Parathyroid adenoma (tissue), 2 donors: ENCODE measurements around the gene ITPRIPL1.

Experiments
- H2AFZ ChIP-seq: fragments of 300-600 bp; sonication (generic); one replicate; pipeline ENCODE4 v1.7.0; 2017; ENCODE audit warnings: antibody characterized with exemption, mild to moderate bottlenecking
- H3K27ac ChIP-seq: fragments of 300-600 bp; sonication (generic); one replicate; pipeline ENCODE4 v1.7.0; 2017
- H3K27me3 ChIP-seq: fragments of 300-600 bp; sonication (generic); one replicate; pipeline ENCODE4 v1.7.0; 2017; ENCODE audit warnings: low read length; ENCODE audit not compliant: control insufficient read depth, insufficient read depth
- H3K36me3 ChIP-seq: fragments of 300-600 bp; sonication (generic); one replicate; pipeline ENCODE4 v1.7.0; 2017; ENCODE audit warnings: low read length; ENCODE audit not compliant: control insufficient read depth, insufficient read depth
- H3K4me1 ChIP-seq: fragments of 300-600 bp; sonication (generic); one replicate; pipeline ENCODE4 v1.7.0; 2017; ENCODE audit warnings: control low read depth
- H3K4me2 ChIP-seq: fragments of 300-600 bp; sonication (generic); one replicate; pipeline ENCODE4 v1.7.0; 2017; ENCODE audit warnings: low read length
- H3K4me3 ChIP-seq: fragments of 300-600 bp; sonication (generic); one replicate; pipeline ENCODE4 v1.7.0; 2017; ENCODE audit warnings: low read depth, low read length
- H3K79me2 ChIP-seq: fragments of 300-600 bp; sonication (generic); one replicate; pipeline ENCODE4 v1.7.0; 2017; ENCODE audit warnings: control low read depth
- H3K9ac ChIP-seq: fragments of 300-600 bp; sonication (generic); one replicate; pipeline ENCODE4 v1.7.0; 2017; ENCODE audit warnings: mild to moderate bottlenecking
- H3K9me3 ChIP-seq: fragments of 300-600 bp; sonication (generic); one replicate; pipeline ENCODE4 v1.7.0; 2017; ENCODE audit warnings: low read length; ENCODE audit not compliant: control insufficient read depth
- TF ChIP-seq, protein P1 (sequence below): fragments of 300-600 bp; sonication (generic); IDR thresholded peaks from one replicate; pipeline ENCODE4 v1.7.0; 2017; ENCODE audit warnings: antibody characterized with exemption, mild to moderate bottlenecking
- donor health status: primary hyperparathyroidism.

Gene ITPRIPL1

DNA sequence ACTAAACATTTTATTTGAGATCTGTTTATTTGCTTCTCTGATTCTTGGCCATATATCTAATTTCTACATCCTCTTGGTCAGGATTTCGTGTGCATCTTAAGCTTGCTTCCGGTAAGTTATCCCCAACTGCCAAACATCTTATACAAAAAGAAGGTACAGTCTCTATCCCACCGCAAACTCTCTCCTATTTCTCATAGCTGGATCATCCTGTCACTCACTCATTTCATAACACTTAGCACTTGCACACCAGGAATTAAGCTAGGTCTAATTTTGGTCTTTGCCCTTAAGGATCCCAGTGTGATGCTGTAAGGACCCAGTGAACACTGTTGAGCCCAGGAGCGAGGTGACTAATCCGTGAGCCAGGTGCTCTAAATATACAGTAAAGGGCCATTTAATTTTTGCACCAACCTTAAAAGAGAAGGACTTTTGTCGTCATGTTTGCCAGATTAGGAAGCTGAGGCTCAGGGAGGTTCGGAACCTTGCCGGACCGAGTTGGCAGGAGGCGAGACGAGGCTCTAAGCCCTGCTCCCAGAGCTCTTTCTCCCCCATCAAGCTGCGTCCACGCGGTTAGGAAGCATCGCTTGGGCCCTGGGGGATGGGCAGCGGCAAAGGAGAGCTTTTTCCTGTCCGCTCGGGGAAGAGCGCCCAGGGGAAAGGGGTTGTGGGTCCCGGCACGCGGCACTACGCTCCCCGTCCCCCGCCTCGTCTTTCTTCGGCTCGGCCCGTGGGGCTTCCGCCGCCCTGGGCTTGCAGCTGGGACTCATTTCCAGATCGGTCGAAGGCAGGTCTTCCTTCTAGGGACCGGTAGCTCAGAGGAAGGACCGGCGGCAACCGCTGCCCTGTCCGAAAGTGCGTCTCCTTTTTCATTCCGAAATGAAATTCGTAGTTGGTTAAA, 4.1 kb upstream of the ITPRIPL1 start:
- H3K27ac ChIP-seq: no peak overlapping the region
- TF ChIP-seq, protein P1, sequence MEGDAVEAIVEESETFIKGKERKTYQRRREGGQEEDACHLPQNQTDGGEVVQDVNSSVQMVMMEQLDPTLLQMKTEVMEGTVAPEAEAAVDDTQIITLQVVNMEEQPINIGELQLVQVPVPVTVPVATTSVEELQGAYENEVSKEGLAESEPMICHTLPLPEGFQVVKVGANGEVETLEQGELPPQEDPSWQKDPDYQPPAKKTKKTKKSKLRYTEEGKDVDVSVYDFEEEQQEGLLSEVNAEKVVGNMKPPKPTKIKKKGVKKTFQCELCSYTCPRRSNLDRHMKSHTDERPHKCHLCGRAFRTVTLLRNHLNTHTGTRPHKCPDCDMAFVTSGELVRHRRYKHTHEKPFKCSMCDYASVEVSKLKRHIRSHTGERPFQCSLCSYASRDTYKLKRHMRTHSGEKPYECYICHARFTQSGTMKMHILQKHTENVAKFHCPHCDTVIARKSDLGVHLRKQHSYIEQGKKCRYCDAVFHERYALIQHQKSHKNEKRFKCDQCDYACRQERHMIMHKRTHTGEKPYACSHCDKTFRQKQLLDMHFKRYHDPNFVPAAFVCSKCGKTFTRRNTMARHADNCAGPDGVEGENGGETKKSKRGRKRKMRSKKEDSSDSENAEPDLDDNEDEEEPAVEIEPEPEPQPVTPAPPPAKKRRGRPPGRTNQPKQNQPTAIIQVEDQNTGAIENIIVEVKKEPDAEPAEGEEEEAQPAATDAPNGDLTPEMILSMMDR: no peak
- H3K4me2 ChIP-seq: peak overlapping the region; percentile 90
- peaks cover 3% of the 10 kb centered on the region for H3K4me1 ChIP-seq
- peak overlapping the region; percentile 77 for H2AFZ ChIP-seq
- H3K4me3 ChIP-seq: peak overlapping the region; percentile 60
- no peaks in the 10 kb centered on the region for H3K36me3 ChIP-seq
- no peaks in the 10 kb centered on the region for H3K79me2 ChIP-seq
- no peaks in the 10 kb centered on the region for H3K9me3 ChIP-seq
- H3K9ac ChIP-seq: no peak overlapping the region
- no peaks in the 10 kb centered on the region for H3K27me3 ChIP-seq

DNA sequence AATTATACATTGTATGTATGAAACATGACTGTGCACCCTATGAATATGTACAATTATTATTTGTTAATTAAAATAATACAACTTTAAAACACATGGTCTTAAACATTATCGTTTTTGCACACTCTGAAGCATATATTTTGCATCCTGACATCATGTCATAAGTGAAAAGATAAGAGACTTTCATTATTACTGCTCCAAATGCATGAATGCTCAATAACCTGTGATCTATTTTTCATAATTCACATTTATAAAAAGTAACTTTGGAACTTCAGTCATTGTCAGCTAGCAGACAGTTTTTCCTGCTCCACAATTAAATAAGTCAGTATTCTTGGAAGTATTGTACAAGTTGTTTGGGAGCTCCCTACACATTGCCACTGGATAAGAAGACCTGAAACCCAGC, 1.3 kb upstream of the ITPRIPL1 start:
- H3K27ac ChIP-seq: no peak overlapping the region
- no peak overlapping the region for H2AFZ ChIP-seq
- no peak overlapping the region for H3K4me2 ChIP-seq
- TF ChIP-seq, protein P1: no peak
- no peaks in the 10 kb centered on the region for H3K27me3 ChIP-seq
- H3K79me2 ChIP-seq: no peaks in the 10 kb centered on the region
- no peak overlapping the region for H3K9ac ChIP-seq
- H3K4me1 ChIP-seq: peaks cover 3% of the 10 kb centered on the region
- H3K36me3 ChIP-seq: no peaks in the 10 kb centered on the region
- H3K4me3 ChIP-seq: no peak overlapping the region
- no peaks in the 10 kb centered on the region for H3K9me3 ChIP-seq

DNA sequence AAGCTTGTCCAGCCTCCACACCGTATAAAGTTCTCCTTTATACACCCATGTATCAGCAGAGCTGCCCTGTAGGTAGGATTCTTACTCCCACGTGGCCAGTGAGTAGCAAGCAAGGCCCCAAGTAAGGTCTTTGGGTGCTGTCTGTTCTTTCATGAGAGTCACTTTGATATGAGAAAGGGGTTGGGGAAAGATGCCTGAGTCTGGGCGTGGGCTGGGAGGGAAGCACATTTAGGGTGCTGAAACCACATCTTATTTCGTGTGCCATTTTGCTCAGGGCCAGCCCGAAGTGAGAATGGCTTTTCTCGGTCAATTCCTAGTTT, 436 bp upstream of the ITPRIPL1 start:
- Histone ChIP-seq H3K4me1 (peaks cover 7% of the 10 kb centered on the region), H3K79me2 (no peaks in the 10 kb centered on the region), H3K4me3 (peak overlapping the region; percentile 8), H3K9ac (no peak overlapping the region), H3K27ac (no peak overlapping the region), H2AFZ (no peak overlapping the region), H3K9me3 (no peaks in the 10 kb centered on the region), H3K27me3 (no peaks in the 10 kb centered on the region), H3K36me3 (no peaks in the 10 kb centered on the region), H3K4me2 (peak overlapping the region; percentile 32)
- TF ChIP-seq, protein P1: no peak

DNA sequence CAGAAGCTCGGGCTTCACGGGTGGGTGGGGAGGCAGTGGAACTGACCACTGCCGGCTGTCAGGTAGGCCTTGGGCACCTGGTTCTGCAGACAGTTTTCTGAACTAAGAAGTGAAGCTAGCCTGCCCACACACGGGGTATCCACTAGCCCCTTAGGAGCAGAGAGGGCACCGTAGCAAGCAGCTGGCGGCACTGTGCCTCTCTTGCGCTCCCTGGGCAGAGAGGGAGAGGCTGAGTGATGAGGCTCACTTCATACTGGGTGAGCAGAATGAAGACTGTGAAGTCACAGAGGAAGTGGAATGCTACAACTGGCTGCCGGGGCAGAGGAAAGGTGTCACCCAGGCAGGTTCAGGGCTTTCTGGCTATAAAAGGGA, 753 bp downstream of the ITPRIPL1 start:
- Histone ChIP-seq H3K9ac (no peak overlapping the region), H3K27ac (no peak overlapping the region), H3K4me2 (peak overlapping the region; percentile 31), H3K79me2 (no peaks in the 10 kb centered on the region), H2AFZ (no peak overlapping the region), H3K36me3 (no peaks in the 10 kb centered on the region), H3K4me3 (peak overlapping the region; percentile 8), H3K9me3 (no peaks in the 10 kb centered on the region), H3K27me3 (no peaks in the 10 kb centered on the region), H3K4me1 (peaks cover 7% of the 10 kb centered on the region)
- TF ChIP-seq, protein P1: no peak

DNA sequence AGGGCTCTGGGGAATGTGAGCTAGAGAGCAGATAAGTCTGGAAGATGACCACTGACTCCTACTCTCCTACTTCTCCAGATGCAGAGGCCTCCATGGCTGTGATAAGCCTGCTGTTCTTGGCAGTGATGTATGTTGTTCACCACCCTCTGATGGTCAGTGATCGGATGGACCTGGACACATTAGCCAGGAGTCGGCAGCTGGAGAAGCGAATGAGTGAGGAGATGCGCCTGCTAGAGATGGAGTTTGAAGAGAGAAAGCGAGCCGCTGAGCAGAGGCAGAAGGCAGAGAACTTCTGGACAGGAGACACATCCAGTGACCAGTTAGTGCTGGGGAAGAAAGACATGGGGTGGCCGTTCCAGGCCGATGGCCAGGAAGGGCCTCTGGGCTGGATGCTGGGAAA, 1.4 kb downstream of the ITPRIPL1 start:
- Histone ChIP-seq H3K9ac (no peak overlapping the region), H3K27ac (no peak overlapping the region), H3K27me3 (no peaks in the 10 kb centered on the region)

More for the DNA sequence above, 1.4 kb downstream of the ITPRIPL1 start:
- H3K79me2 ChIP-seq: no peaks in the 10 kb centered on the region
- H3K4me3 ChIP-seq: no peak overlapping the region
- no peaks in the 10 kb centered on the region for H3K9me3 ChIP-seq
- TF ChIP-seq, protein P1: no peak
- no peaks in the 10 kb centered on the region for H3K36me3 ChIP-seq
- H3K4me1 ChIP-seq: peaks cover 7% of the 10 kb centered on the region
- no peak overlapping the region for H3K4me2 ChIP-seq
- no peak overlapping the region for H2AFZ ChIP-seq
